Cortex of kidney (tissue), 1 donor: ENCODE data around the gene PRR29.

ENCODE experiments used
- DNase-seq: peaks from one replicate; lab custom pipeline; 2025; lab: John Stamatoyannopoulos, UW

The PRR29 gene

GRCh38 chr17:64042700-64043485 is 44.7 kb downstream of the PRR29 start:
- no peak for DNase-seq

- DNase-seq, result no peak
Measured at GRCh38 chr17:64045176-64045575, 47.0 kb downstream of the PRR29 start.

DNA sequence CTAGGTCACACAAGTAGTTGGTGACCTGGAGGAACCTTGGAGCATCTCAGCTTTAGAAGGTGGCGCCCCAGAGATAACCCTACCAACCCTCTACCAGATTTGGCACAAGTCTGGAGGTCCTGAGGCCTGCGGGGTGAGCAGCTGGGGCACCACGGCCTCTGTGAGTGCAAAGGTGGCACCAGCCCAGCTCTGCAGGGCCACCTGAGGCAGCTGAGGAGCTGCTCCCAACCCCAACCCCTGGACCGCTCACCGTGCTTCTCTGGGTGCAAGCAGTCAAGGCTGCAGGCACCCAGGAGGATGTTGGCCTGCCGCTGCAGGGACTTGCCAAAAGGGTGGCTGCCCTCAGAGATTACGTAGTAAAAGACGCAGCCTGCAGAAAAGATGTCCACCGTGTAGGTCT is 50.7 kb downstream of the PRR29 start:
- DNase-seq, result no peak

- no peak for DNase-seq
Measured at GRCh38 chr17:64051153-64051552, 53.0 kb downstream of the PRR29 start.

DNA sequence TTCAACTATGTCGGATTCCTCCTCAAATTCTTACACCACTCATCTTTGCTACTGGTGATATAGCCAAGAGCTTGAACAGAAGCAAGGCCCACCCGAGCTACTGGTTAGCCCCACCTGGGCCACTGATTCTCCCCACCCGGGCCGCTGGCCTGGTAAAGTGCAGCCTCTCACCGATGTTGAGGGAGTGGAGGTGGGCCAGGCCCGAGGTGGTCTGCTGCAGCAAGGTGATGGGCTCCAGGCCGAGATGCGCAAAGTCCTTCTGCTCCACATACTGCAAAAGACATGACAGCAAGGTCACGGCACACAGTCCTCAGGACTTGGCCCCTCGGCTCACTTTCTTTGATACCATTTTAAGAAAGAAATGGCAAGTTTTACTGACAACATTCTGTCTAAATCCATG is 55.0 kb downstream of the PRR29 start:
- DNase-seq, result no peak
